Measurements from ENCODE around the gene SDF2.

GRCh38 chr17:28598389-28598788 is 63.3 kb downstream of the SDF2 start:
- TF ChIP-seq CTCF (IDR thresholded peaks at IDR 0.05) = no peak
- TF ChIP-seq POLR2A (IDR thresholded peaks at IDR 0.05) = no peak

Data from right lobe of liver (tissue), 4 donors.